MCF 10A (cell line): ENCODE measurements around the gene NKX2-8. TPM values are rescaled to one million over a fixed set of nuclear protein-coding genes. Genes with fewer than 3 reads are reported as not detected.

Source experiments
- BruUV-seq: library from RNA; stranded (reverse); fragments of 400-500 nt; replicated peaks from 2 replicates; lab custom pipeline; 2021; lab: Mats Ljungman, UMichigan
- CTCF ChIA-PET: fragments of 300-600 bp; sonication (Branson Sonifier 250); formaldehyde crosslinking; extraction: SDS; loops from one replicate; lab custom pipeline; 2021; ENCODE audit warnings: antibody characterized with exemption, inconsistent platforms; lab: Yijun Ruan, JAX
- POLR2A ChIA-PET: fragments of 300-600, 350-650 bp; sonication (Branson Sonifier 250); formaldehyde crosslinking; extraction: SDS; loops from one replicate; lab custom pipeline; 2020; ENCODE audit warnings: antibody characterized with exemption, inconsistent platforms; lab: Yijun Ruan, JAX
- DNase-seq: peaks from one replicate; pipeline ENCODE4 v3.0.0-alpha.2; 2018; ENCODE audit not compliant: unreplicated experiment
- H3K27ac Mint-ChIP-seq: one replicate; pipeline ENCODE4 v1.8.0; 2022; ENCODE audit warnings: mild to moderate bottlenecking, low read depth, mixed read lengths; ENCODE audit not compliant: unreplicated experiment
- H3K27me3 Mint-ChIP-seq: one replicate; pipeline ENCODE4 v1.8.0; 2022; ENCODE audit warnings: mixed read lengths; ENCODE audit not compliant: insufficient read depth, unreplicated experiment
- H3K36me3 Mint-ChIP-seq: one replicate; pipeline ENCODE4 v1.8.0; 2022; ENCODE audit warnings: mild to moderate bottlenecking, moderate library complexity, mixed read lengths; ENCODE audit not compliant: insufficient read depth, unreplicated experiment
- H3K4me1 Mint-ChIP-seq: one replicate; pipeline ENCODE4 v1.8.0; 2022; ENCODE audit warnings: mixed read lengths; ENCODE audit not compliant: insufficient read depth, unreplicated experiment
- H3K4me3 Mint-ChIP-seq: one replicate; pipeline ENCODE4 v1.8.0; 2022; ENCODE audit warnings: mild to moderate bottlenecking, moderate library complexity, mixed read lengths; ENCODE audit not compliant: unreplicated experiment
- H3K9me3 Mint-ChIP-seq: one replicate; pipeline ENCODE4 v1.8.0; 2022; ENCODE audit warnings: mixed read lengths; ENCODE audit not compliant: unreplicated experiment
- intact Hi-C: fragments of 100-400 bp; cut with micrococcal nuclease; formaldehyde crosslinking; loops from 2 replicates; pipeline ENCODE4 v1.14.1; 2022
- total RNA-seq: library from RNA; stranded (reverse); gene quantifications from 2 replicates; pipeline ENCODE4 v1.2.3, GENCODE V29; 2022
- TF ChIP-seq, protein P1 (sequence below): fragments of 200-600 bp; IDR thresholded peaks from one replicate; pipeline ENCODE4 v1.8.0; 2022; ENCODE audit warnings: antibody characterized with exemption, mild to moderate bottlenecking; ENCODE audit not compliant: unreplicated experiment

The NKX2-8 gene
- total RNA-seq, 1 experiment from 2014 or later, result 4.8 TPM

DNA sequence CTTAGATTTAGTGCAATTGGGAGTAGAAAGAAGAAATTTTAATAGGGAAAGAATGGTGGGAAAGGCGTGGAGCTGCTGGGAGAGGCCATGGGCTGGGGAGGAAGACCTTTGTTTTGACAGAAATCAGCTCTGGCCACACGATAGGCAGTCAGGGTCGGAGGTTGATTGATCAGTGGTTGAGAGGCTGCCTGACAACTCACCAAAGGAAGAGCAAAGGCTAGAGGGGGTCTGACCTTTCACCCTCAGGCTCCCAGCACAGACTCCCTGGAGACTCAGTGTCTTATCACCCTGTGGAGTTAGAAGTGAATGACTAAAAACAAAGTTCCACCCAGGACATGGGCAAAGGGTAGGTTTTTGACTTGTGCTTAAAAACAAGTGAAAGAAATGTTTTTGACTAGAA, 18.0 kb upstream of the NKX2-8 start:
- H3K9me3 Mint-ChIP-seq, result no peaks in the 10 kb centered on the region
- no peaks in the 10 kb centered on the region for H3K27me3 Mint-ChIP-seq
- ChIA-PET POLR2A (interaction anchor here (1.0 to 1.9 kb wide), 2 partner anchors 47 to 54 kb away, joined by 3 to 5 read pairs; no protein-coding TSS in a partner anchor), CTCF (interaction anchor here (8.2 kb wide), 1 partner anchor 45 kb away, joined by 157 read pairs; no protein-coding TSS in a partner anchor)
- H3K27ac Mint-ChIP-seq, result no peak overlapping the region
- peaks cover 8% of the 10 kb centered on the region for H3K4me1 Mint-ChIP-seq
- no peaks in the 10 kb centered on the region for H3K36me3 Mint-ChIP-seq
- intact Hi-C loops, result loop anchor here (10.0 kb wide), 3 partner anchors 216 to 646 kb away; no protein-coding TSS in a partner anchor
- TF ChIP-seq, protein P1, sequence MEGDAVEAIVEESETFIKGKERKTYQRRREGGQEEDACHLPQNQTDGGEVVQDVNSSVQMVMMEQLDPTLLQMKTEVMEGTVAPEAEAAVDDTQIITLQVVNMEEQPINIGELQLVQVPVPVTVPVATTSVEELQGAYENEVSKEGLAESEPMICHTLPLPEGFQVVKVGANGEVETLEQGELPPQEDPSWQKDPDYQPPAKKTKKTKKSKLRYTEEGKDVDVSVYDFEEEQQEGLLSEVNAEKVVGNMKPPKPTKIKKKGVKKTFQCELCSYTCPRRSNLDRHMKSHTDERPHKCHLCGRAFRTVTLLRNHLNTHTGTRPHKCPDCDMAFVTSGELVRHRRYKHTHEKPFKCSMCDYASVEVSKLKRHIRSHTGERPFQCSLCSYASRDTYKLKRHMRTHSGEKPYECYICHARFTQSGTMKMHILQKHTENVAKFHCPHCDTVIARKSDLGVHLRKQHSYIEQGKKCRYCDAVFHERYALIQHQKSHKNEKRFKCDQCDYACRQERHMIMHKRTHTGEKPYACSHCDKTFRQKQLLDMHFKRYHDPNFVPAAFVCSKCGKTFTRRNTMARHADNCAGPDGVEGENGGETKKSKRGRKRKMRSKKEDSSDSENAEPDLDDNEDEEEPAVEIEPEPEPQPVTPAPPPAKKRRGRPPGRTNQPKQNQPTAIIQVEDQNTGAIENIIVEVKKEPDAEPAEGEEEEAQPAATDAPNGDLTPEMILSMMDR, result no peak
- H3K4me3 Mint-ChIP-seq, result no peak overlapping the region
- no TSS peak for BruUV-seq
- DNase-seq, result no peak

DNA sequence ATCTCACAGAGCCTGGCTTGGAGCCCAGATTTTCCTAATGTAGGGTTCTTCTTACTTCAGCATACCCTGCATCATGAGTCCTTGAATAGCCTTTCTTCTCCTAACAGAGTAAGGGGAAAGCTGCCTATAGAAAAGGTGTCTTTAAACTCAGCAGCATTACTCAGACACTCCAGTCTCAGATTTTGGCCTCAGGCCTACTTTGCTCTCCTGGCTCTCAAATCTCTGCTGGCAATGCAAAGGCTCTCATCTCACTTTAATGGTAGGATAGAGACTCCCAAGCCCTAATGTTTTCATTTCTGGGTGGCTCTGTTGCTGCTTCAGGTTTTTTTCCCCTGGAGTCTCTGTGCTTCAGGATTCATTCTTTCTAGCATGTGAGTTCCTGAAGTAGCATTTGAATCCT, 9.1 kb upstream of the NKX2-8 start:
- H3K4me1 Mint-ChIP-seq, result no peaks in the 10 kb centered on the region
- H3K27ac Mint-ChIP-seq, result no peak overlapping the region
- TF ChIP-seq, protein P1, result no peak
- CTCF ChIA-PET, result interaction anchor here (0.7 to 0.9 kb wide), 4 partner anchors 13 to 726 kb away, joined by 3 to 6 read pairs (median 4); no protein-coding TSS in a partner anchor
- no TSS peak for BruUV-seq
- DNase-seq, result no peak
- POLR2A ChIA-PET, result no interaction called here
- H3K9me3 Mint-ChIP-seq, result no peaks in the 10 kb centered on the region
- intact Hi-C loops, result no loop called here
- H3K36me3 Mint-ChIP-seq, result no peaks in the 10 kb centered on the region
- no peaks in the 10 kb centered on the region for H3K27me3 Mint-ChIP-seq
- no peak overlapping the region for H3K4me3 Mint-ChIP-seq

DNA sequence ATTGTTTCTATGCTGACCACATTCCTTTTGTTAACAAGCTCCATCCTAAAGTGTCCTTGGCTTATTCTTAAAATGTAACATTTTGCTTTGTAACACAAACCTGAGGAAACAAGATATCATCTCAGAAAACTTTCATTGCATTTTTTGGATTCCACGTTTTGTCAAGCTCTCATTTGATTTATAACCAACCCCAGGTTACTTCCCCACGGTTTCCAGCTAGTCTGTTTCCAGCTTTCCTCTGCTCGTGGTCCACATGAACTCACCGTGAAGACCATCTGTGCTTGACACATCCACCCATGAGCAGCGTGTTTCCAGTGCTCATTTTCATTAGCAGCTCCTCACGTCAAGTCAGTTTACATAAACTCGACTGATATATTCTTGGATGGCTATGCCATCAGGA, 6.4 kb upstream of the NKX2-8 start:
- POLR2A ChIA-PET, result interaction anchor here (0.5 to 0.7 kb wide), 3 partner anchors 175 to 483 kb away, joined by 3 to 4 read pairs (median 3); no protein-coding TSS in a partner anchor
- BruUV-seq, result no TSS peak
- intact Hi-C loops, result no loop called here
- Mint-ChIP-seq H3K36me3 (no peaks in the 10 kb centered on the region), H3K4me1 (no peaks in the 10 kb centered on the region), H3K9me3 (no peaks in the 10 kb centered on the region), H3K27ac (no peak overlapping the region), H3K4me3 (no peak overlapping the region), H3K27me3 (no peaks in the 10 kb centered on the region)
- TF ChIP-seq, protein P1, result no peak
- CTCF ChIA-PET, result interaction anchor here (0.5 to 3.1 kb wide), 13 partner anchors 7 to 709 kb away, joined by 3 to 14 read pairs (median 3); no protein-coding TSS in a partner anchor
- no peak for DNase-seq

DNA sequence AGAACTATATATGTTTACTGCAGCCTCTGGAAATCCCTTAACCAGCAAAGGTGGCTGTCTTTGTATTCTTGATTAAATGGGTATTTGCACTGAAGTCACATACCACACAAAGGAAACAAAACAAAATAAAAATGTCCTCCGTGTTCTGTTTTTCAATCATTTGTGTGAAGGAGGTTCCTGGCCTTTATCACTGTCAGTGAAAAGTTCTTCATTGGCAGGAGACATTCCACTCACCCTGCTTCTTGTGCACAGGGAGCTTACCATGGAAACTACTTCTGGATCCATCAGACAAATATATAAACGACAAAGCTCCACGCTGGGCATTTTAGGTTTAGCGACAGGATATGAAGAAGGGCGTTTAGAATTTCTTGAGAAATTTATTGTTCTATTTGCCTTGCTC, 5.7 kb upstream of the NKX2-8 start:
- DNase-seq, result no peak
- Mint-ChIP-seq H3K9me3 (no peaks in the 10 kb centered on the region), H3K36me3 (no peaks in the 10 kb centered on the region), H3K4me3 (no peak overlapping the region), H3K4me1 (no peaks in the 10 kb centered on the region), H3K27me3 (no peaks in the 10 kb centered on the region), H3K27ac (no peak overlapping the region)
- CTCF ChIA-PET, result interaction anchor here (0.5 to 3.1 kb wide), 10 partner anchors 8 to 562 kb away, joined by 3 to 14 read pairs (median 3); no protein-coding TSS in a partner anchor
- BruUV-seq, result no TSS peak
- TF ChIP-seq, protein P1, result no peak
- intact Hi-C loops, result no loop called here
- POLR2A ChIA-PET, result interaction anchor here (0.5 to 0.7 kb wide), 3 partner anchors 66 to 482 kb away, joined by 3 to 4 read pairs (median 3); no protein-coding TSS in a partner anchor
